LNCaP clone FGC (cell line): Measurements from ENCODE around the gene RNASE13.

Experiments
- DNase-seq: peaks from one replicate; pipeline ENCODE4 v3.0.0-alpha.2; 2011; ENCODE audit warnings: low read depth
- H3K4me3 ChIP-seq: 2 replicates; pipeline ENCODE4 v1.5.1; 2011; ENCODE audit warnings: mild to moderate bottlenecking, low read depth, low read length, control low read depth
- TF ChIP-seq, protein P1 (sequence below): IDR thresholded peaks from 2 replicates; pipeline ENCODE4 v1.5.1; 2012; ENCODE audit warnings: mild to moderate bottlenecking; ENCODE audit not compliant: control insufficient read depth, insufficient read depth; ENCODE audit errors: extremely low read depth

The RNASE13 gene

DNA sequence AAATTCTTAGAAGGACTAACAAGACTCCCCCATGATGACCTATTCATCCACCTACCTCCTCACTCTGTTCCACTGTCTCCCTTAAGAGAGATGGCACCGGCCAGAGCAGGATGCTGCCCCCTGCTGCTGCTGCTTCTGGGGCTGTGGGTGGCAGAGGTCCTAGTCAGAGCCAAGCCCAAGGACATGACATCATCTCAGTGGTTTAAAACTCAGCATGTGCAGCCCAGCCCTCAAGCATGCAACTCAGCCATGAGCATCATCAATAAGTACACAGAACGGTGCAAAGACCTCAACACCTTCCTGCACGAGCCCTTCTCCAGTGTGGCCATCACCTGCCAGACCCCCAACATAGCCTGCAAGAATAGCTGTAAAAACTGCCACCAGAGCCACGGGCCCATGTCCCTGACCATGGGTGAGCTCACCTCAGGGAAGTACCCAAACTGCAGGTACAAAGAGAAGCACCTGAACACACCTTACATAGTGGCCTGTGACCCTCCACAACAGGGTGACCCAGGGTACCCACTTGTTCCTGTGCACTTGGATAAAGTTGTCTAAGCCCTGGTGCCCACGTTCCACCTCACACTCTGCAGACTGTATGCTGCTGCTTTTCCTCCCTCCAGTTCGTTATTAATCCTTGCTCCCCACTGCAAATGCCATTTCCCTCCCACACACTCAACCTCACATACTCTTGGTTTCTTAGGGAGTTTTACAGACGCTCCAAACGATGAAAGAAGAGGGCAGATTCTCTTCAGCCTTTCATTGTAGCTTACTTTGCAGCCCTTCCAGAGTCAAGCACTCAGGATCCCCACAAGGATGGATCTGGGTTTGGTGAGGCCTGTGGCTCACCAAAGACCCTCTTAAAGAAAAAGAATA, 23.4 kb upstream of the RNASE13 start, which contains the start of gene RNASE8:
Gene RNASE8, plus strand, starts transcription at position 20 of the 873 bp plus-strand sequence. Its CDS starts 71 bp downstream, at position 91.
- DNase-seq: no peak
- TF ChIP-seq, protein P1, sequence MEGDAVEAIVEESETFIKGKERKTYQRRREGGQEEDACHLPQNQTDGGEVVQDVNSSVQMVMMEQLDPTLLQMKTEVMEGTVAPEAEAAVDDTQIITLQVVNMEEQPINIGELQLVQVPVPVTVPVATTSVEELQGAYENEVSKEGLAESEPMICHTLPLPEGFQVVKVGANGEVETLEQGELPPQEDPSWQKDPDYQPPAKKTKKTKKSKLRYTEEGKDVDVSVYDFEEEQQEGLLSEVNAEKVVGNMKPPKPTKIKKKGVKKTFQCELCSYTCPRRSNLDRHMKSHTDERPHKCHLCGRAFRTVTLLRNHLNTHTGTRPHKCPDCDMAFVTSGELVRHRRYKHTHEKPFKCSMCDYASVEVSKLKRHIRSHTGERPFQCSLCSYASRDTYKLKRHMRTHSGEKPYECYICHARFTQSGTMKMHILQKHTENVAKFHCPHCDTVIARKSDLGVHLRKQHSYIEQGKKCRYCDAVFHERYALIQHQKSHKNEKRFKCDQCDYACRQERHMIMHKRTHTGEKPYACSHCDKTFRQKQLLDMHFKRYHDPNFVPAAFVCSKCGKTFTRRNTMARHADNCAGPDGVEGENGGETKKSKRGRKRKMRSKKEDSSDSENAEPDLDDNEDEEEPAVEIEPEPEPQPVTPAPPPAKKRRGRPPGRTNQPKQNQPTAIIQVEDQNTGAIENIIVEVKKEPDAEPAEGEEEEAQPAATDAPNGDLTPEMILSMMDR: no peak
- H3K4me3 ChIP-seq: no peak within 1 kb of the TSS

DNA sequence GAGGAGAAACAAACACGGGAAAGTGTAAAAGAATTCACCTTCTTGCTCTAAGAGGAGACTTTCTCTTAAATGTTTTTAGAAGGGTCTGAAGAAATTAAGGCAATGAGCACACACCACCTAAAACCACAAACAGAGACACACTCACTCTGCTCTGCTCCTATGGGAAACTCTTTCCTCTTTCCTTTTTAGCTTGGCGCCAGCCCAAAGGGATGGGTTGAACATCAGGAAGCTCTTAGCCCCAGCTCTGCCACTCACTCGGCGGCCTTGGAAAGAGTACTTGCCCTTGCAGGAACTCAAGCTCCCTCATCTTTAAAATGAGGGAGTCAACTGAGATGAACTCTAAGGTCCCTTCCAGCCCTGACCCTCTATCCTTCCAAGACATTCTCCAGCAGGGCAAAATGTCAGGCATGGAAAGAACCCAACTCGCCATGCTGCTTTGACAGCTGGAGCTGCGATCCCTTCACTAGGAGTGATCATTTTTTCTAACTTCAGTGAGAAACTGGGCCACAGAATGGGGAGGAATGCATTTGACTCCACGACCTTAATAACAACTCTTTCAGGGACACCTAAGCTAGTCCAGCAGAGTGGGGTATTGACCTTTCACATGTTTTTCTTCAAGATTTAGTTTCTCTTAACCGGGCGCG, 22.0 kb upstream of the RNASE13 start:
- H3K4me3 ChIP-seq: no peak overlapping the region
- TF ChIP-seq, protein P1: no peak
- DNase-seq: no peak

DNA sequence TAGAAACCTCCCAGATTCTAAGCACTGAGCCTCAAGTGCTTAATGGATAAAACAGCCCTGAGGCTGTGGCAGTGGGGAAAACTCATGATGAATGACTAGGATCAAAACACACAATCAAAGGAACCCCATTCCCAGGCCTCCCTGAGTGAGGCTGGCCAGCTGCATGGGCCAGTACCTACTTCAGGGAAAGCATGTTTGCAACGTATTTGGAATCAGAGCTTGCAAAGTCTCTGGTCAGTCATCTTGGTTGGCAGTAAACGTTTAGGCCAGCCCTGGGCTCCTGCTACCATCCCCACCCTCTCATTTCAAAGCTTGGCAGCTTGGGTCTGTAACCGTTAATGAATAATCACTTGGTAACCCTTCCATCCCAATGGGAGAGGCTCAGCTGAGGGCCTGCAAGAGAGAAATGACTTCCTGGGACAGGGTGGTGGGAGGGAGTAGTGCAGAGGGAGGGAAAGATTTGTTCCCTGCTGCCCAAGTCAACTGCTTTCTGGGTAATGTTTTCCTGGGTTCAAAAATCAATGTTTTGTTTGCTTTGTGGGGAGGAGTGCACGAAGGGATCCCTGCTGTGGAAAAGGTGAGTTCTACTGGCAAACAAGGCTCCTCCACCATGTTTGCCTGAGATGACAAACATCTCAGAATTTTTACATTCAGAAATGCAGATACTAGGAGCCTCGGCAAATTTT, 21.0 kb upstream of the RNASE13 start:
- no peak for DNase-seq
- TF ChIP-seq, protein P1: no peak
- no peak overlapping the region for H3K4me3 ChIP-seq

DNA sequence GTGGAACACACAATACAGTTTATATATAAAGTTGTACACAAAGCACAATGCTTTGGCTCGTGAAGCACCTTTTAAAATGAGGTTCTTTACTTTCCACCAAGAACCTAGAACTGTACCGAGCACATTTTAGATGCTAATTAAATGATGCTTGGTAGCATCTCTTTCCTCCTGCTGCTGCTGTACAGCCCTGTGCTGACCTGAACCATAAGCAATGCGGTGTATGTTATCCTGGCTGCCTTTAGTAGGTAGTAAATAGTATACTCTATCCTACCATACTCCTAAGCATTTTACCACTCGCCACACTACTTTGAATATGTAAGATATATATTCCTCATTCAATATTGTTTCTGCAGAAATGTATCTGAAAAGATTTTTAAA, 20.1 kb upstream of the RNASE13 start:
- no peak for DNase-seq
- TF ChIP-seq, protein P1: no peak
- no peak overlapping the region for H3K4me3 ChIP-seq

DNA sequence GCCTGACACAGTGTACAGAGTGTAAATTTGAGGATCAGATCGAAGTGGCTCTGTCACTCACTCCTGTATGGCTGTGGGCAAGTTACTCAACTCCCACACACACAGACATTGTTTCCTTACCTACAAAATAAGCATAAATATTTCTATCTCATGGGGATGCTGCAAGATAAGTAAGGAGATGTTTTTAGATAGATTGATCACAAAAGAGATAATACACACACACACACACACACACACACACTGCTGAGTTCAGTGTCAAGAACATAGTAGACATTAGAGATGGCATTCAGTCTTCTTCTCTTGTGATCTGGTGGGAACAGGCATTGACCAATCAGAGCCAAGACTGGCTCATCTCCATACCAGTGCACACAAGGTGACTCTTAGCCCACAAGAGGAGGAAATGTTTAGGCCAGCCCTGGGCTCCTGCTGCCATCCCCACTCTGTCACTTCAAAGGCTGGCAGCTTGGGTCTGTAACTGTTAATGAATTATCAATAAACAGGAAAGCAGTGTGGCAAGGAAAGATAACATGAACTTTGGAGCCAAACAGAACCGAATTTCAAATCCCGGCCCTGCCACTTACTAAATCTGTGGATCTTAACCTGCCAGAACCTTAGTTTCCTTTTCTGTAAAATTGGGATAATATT, 19.6 kb upstream of the RNASE13 start:
- DNase-seq: no peak
- TF ChIP-seq, protein P1: no peak

DNA sequence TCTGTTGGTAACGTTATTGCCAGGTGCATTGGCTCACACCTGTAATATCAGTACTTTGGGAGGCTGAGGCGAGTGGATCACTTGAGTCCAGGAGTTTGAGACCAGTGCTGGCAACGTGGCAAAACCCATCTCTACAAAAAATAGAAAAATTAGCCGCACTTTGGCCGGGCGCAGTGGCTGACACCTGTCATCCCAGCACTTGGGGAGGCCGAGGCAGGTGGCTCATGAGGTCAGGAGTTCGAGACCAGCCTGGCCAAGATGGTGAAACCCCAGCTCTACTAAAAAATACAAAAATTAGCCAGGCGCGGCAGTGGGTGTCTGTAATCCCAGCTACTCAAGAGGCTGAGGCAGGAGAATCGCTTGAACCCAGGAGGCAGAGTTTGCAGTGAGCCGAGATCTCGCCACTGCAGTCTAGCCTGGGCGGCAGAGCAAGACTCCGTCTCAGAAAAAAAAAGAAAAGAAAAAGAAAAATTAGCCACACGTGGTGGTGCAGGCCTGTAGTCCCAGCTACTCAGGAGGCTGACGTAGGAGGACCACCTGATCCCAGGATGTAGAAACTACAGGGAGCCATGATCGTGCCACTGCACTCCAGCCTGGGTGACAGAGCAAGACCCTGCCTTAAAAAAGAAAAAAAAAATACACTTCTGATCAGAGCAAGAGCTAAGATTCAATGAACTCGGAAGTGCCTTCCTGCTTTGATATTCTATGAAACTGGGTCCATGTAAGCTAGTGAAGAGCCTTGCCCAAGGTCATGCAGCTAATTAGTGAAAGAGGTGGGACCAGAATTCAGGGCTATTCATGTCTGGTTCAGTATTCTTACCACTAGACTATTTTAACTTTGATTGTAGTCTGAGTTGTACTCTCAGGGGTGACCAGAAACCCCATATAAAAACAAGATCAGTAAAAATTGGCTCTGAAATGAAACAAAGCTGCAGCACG, 18.8 kb upstream of the RNASE13 start:
- no peak for DNase-seq
- no peak overlapping the region for H3K4me3 ChIP-seq
- TF ChIP-seq, protein P1: no peak

More for the DNA sequence above, 19.6 kb upstream of the RNASE13 start:
- no peak overlapping the region for H3K4me3 ChIP-seq
